DMS 273 treated with DMSO at 0.1 percent for 48 hours (cell line): ENCODE measurements around the gene TESK2.
"Not testable (repeated sequence)": the region's sequence is repeated elsewhere in the genome, so short reads cannot be mapped to it uniquely, and the experiment has no call there.

Experiments used
- DNase-seq: peaks from one replicate; lab custom pipeline; 2025; lab: John Stamatoyannopoulos, UW

The TESK2 gene

DNA sequence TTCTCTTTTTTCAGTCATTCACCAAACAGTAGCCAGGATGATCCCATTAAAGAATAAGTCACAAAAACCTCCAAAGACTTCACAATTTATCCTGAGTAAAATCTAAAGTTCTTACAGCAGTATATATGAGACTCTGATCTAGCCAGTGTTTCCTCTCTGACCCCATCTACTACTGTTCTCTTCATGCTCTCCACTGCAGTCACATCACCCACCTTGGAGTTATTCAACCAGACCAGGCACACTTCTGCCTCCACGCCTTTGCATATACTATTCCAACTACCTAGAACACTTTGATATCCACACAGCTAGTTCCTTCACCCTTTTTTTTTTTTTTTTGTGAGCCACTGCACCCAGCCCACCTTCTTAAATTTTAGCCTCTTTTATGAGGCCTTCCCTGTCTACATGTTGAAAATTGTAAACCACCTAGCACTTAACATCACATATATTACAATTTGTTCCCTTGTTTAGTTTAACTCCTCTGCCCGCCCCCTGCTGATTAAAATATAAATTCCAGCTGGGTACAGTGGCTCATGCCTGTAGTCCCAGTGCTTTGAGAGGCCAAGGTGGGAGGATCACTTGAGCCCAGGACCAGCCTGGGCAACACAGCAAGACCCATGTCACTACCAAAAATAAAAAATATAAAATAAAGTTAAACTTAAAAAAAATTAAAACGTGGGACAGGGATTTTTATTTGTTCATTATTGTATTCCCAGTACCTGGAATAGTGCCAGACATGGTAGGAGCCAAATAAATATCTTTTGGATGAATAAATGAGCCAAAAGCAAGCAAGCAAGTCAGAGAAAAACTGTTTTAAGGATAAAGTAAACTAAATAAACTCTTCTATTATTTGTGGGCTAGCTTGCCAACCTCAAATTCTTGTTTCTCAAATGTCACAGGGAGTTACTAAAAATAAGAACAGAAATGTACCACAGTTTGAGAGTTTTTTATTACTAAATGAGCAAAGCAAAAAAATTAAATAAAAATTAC is 115.6 kb downstream of the TESK2 start:
- DNase-seq, result no peak

DNA sequence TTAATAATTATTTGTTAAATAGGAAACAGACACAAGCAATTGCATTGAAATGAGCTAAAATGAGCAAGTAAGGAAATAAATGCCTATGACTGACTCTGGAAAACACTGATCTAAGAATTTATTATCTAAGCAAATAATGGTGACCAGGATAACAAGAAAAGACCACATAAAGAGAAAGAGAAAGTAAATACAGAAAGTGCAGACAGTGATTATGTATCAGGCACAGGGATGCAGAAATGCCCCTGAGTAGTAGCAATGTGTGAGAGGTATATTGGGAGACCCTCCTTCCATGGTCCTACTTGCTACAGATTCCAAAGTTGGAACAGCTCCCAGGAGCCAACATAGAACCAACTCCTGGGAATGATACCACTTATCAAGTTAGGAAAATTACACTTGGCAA is 117.4 kb downstream of the TESK2 start:
- no peak for DNase-seq

DNA sequence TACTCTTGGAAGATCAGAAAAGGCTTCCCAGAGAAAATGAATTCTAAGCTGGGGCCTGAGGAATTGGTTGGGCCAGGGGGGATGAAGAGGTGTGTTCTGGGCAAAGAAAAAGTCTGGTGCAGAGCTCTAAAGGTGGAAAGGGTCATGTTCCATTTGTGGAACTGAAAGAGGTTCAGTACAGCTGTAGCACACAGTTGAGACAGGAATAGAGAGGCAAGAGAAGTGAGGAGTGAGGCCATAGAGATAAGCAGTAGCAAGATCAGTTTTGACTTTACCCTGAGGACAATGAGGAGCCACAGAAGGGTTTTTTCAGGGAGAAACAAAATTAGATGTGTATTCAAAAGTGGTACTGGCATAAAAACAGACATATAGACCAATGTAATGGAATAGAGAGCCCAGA is 120.4 kb downstream of the TESK2 start:
- DNase-seq, result no peak

- DNase-seq, result no peak
Observed at GRCh38 chr1:45365051-45365450, 125.9 kb downstream of the TESK2 start.

DNA sequence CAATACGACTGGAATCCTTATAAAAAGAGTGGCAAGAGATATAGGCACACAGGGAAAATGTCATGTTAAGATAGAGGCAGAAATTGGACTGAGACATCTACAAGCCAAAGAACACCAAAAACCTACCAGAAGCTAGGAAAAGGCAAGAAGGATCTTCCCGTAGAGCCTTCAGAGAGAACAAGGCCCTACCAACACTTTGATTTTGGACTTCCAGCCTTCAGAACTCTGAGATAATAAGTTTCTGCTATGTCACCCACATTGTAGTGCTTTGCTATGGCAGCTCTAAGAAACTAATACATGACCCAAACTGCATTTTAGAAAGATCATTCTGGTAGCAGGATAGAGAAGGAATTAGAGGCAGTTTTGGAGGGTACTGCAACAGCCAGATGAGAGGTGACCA is 126.7 kb downstream of the TESK2 start:
- no peak for DNase-seq

DNA sequence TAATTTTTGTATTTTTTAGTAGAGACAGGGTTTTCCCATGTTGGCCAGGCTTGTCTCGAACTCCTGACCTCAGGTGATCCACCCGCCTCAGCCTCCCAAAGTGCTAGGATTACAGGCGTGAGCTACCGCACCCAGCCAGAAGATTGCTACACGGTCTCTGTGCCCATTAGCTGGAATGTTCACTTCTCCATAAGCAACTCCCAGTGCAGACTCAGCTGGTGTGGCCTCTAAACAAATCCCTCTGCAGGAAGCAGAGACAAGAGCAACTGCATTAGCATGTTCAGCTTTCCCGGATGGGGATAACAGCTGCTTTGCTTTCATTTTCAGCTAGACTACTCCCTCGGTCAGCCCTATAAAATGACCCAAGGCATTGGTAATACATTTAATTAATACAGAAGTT is 130.0 kb downstream of the TESK2 start:
- not testable (repeated sequence) for DNase-seq

DNA sequence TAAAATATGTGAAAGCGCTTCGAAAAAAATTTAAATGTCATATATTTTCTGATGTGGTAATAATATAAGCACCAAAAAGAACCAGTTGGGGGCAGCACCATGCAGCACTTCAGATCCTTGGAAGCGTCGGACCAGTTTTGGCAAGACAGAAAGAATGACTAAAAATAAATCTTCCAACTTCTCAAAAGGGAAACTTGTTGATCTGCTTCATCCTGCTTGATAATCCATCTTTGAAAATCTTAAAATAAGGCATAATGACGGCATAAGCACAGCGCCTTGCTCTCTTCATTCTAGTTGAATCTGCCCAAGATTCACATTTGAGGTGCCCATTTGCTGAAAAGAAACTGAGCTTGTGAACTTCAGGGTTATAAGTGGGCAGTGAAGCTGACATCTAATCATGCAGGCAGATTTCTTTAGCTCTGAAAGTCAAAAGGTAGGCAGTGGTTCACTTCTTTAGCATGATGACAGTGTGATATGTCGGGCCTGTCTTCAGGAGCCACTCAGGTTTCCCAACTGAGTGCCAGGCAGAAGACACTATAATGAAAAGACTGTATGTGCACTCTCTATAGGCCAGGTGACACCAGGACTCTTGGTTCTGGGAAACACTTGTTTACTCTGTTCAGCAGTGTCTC is 131.0 kb downstream of the TESK2 start:
- no peak for DNase-seq

- DNase-seq, result no peak
Observed at GRCh38 chr1:45356186-45356585, 134.8 kb downstream of the TESK2 start.

DNA sequence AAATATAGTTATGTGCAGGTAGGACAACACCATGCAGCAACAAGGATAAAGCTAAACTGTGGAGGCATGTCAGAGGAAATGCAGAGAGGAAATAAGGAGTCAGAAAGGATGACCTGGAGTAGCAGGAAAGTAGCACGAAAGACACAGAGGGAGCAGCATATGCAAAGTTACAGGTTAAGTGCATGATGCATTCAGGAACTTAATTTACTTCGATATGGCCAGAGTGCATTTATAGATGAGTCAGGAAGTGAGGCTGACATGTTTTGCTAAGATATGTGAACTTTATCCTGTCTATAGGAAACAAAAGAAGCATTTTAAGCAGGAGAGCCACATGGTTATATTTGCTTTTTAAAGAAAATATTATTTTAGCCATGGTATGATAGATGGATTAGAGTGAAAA is 135.3 kb downstream of the TESK2 start:
- DNase-seq, result no peak

GRCh38 chr1:45354838-45355237 is 136.1 kb downstream of the TESK2 start:
- DNase-seq, result no peak

DNA sequence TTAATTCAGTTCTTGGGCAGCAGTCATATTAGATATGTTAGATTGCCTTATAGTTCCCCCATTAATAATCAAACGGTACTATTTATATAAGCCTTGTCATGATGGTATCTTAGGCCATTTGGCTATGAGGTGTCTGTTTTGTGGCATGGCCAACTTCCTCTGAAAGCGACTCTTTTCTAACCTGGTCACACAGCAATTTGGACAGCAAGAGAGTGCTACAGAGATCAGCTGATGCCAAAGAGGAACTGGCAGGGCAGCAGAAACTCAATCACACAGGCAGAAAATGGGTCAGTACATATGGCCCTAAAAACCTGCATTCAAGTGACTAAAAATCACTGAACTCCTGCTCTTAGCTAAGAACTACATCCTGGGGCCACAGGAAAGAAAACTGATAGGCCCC is 137.3 kb downstream of the TESK2 start:
- no peak for DNase-seq

DNA sequence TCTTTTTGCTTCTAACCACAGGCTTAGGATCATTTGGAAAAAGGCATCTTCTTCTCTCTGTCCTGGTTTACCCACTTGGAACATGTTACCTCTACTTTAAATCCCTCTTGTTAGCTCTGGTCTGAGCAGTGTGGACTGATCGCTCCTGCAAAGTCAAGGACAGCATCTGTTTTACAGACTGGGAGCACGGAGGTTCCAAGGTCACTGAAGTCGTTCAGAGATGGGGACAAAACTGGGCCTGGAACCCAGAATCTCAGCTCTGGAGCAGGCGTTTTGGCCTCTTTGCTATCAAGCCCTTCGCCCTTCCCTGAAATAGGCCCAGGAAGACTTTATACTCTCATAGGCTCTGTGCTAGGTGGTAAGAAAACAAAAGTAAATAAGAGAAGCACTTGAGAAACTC is 139.5 kb downstream of the TESK2 start:
- no peak for DNase-seq

- no peak for DNase-seq
Observed at GRCh38 chr1:45348966-45349677, 141.8 kb downstream of the TESK2 start.

GRCh38 chr1:45348609-45348965 is 142.4 kb downstream of the TESK2 start:
- no peak for DNase-seq

DNA sequence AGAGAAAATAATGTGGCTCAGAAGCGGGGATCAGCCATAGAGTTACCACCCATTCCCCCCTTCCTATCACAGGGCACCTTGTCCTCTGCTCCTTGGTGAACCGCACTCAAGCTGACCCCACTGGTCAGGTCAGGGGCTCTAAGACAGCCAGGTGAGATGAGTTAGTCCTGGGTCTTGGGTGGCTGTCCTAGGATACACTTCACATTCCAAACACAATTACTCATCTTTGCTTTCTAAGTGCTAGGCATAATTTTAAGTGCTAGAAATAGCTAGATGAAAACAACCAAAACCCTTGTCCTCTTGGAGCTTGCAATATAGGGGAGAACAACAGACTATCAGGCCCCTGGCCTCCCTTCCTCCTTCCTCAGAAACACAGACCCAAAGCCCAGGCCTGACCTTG is 142.9 kb downstream of the TESK2 start:
- no peak for DNase-seq

DNA sequence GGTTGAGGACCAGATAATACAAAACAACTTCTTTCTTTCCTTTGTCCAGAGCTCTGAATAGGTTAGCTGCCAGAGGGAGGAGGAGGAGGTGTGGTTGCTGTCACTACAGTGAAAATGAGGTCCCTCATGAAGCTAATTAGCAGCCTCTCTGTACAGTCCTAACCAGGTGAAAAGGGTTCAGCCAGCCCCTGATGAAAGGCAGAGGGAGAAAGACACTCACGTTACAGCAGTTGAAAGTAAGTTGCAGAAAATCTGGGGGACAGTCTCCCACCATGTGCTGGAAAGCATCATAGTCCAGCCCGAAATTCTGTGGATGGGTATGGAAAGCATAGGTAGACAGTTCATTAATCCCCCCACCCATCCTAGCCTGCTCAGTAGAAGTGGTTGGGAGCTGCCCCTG is 144.5 kb downstream of the TESK2 start:
- DNase-seq, result no peak

DNA sequence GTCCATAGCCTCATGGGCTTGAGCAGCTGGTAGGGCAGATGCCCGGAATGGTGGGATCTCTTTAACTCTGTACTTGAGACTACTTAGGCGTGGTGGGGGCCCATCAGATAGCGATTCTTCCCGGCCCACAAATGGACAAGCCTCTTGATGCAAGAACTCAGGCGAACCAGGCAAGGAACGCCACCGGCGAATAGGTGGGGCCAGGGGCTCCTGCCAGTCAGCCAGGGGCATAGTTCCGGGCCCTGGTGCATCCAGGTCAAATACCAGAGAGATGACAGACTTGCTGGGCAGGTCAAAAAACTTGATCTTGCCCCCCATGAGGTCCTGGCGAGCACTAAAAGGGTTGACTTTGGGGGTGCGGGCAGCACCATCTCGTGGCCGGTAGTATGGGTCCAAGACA is 145.9 kb downstream of the TESK2 start:
- DNase-seq, result no peak

DNA sequence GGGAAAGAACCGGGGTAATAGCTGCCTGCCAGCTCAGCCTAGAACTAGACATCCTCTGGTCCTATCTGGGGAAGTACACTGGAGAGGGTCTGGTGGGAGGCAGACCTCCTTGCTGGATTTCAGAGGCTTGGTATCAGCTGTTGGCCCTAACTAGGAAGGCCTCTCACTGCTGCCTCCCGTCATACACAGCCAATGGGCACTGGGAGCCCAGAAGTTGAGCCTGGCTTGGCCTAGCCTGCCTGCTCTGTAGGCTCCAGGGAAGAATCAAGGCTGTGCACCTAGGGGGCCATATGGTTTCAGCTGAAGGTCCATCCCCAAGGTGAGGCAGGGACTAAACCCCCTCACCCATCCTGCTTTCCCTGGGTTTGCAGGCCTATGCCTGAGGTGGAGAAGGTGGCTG is 146.5 kb downstream of the TESK2 start:
- DNase-seq, result no peak

GRCh38 chr1:45340816-45341466 is 150.0 kb downstream of the TESK2 start:
- DNase-seq, result no peak

DNA sequence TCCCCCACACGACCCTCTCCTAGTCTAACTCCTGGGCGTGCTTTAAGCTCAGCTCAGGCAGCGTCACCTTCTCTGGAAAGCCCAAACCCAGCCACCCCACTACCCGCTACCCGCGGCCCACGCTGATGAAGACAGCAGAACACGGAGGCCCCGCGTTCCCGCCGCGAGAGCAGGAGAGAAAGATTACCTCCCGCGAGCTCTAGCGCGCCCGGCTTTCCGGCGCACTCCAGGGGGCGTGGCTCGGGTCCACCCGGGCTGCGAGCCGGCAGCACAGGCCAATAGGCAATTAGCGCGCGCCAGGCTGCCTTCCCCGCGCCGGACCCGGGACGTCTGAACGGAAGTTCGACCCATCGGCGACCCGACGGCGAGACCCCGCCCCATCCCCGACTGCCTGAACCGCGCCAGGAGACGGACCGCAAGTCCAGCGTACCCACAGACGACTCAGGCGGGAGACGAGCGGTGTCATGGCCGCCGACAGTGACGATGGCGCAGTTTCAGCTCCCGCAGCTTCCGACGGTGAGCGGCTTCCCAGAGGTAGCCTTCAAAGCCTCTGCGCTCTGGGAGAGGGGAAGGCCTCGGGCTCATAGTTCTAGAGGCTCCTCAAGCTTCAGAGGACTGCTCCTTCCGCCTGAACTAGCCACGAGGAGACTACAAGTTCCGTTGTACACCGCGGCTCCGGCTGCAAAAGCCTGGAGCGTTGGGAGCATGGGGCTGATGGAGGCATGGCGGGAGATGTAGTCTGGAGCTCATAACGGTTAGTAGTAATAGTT is 151.0 kb downstream of the TESK2 start, which contains the start of the genes MUTYH and TOE1:
MUTYH (minus strand) TSS at position 652 of the 770 bp plus-strand sequence. CDS start 5,935 bp downstream, outside the sequence.
TOE1 (plus strand) TSS at position 382 of the 770 bp plus-strand sequence; CDS start at position 465, 83 bp downstream.
- peak; percentile 86 for DNase-seq

- no peak for DNase-seq
Observed at GRCh38 chr1:45337630-45338325, 153.2 kb downstream of the TESK2 start.
